C4-2B (cell line): ENCODE data around the gene GOLGA7B.

Source experiments
- ZFX ChIP-seq: fragments of 450-650 bp; IDR thresholded peaks from 2 replicates; pipeline ENCODE4 v1.6.1; 2017
- TF ChIP-seq, protein P1 (sequence below): fragments of 450-650 bp; conservative IDR thresholded peaks from 2 replicates; pipeline ENCODE4 v1.5.1; 2017; ENCODE audit warnings: mild to moderate bottlenecking

DNA sequence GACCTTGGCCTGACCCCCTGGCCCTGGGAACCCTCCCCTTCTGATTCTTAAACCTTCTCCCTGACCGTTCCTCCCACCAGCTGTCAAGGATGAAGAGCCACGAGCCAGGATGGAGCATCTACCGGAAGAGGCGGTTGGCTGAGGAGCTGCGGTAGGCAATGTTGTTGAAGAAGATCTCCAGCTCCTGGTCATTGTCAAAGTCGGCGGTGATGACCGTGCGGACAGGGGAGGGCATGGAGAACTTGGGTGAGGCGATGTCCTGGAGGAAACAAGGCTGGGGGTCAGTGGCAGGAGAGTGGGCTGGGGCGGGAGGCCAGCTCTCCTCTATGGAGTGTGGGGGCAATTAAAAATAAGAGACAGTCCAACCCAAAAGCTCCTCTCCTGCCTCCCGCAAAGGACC is 51.7 kb downstream of the GOLGA7B start:
- TF ChIP-seq, protein P1, sequence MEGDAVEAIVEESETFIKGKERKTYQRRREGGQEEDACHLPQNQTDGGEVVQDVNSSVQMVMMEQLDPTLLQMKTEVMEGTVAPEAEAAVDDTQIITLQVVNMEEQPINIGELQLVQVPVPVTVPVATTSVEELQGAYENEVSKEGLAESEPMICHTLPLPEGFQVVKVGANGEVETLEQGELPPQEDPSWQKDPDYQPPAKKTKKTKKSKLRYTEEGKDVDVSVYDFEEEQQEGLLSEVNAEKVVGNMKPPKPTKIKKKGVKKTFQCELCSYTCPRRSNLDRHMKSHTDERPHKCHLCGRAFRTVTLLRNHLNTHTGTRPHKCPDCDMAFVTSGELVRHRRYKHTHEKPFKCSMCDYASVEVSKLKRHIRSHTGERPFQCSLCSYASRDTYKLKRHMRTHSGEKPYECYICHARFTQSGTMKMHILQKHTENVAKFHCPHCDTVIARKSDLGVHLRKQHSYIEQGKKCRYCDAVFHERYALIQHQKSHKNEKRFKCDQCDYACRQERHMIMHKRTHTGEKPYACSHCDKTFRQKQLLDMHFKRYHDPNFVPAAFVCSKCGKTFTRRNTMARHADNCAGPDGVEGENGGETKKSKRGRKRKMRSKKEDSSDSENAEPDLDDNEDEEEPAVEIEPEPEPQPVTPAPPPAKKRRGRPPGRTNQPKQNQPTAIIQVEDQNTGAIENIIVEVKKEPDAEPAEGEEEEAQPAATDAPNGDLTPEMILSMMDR, result no peak
- no peak for TF ChIP-seq ZFX
